ENCODE data around the gene CIC. TPM values are rescaled to one million over a fixed set of nuclear protein-coding genes. Genes with fewer than 3 reads are reported as not detected.

CIC gene
- total RNA-seq, 4 donors from 2014 or later = 57.8 to 90.0 (median 59.0) TPM

DNA sequence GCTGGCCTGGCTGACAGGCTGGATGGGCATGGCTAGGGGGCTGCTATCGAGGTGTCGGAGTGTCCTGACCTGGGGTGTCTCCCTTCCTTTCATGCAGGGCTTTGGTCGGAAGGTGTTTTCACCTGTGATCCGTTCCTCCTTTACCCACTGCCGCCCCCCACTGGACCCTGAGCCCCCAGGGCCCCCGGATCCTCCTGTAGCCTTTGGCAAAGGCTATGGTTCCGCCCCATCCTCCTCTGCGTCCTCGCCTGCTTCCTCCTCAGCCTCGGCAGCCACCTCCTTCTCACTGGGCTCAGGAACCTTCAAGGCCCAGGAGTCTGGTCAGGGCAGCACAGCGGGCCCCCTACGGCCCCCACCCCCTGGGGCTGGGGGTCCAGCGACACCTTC is 21.1 kb downstream of the CIC start:
- 84 to 85% methylated on average over 13 of the region's 13 CpGs for WGBS, 2 donors
- no peak for TF ChIP-seq POLR2A (IDR thresholded peaks at IDR 0.05)
- TF ChIP-seq, protein P1, sequence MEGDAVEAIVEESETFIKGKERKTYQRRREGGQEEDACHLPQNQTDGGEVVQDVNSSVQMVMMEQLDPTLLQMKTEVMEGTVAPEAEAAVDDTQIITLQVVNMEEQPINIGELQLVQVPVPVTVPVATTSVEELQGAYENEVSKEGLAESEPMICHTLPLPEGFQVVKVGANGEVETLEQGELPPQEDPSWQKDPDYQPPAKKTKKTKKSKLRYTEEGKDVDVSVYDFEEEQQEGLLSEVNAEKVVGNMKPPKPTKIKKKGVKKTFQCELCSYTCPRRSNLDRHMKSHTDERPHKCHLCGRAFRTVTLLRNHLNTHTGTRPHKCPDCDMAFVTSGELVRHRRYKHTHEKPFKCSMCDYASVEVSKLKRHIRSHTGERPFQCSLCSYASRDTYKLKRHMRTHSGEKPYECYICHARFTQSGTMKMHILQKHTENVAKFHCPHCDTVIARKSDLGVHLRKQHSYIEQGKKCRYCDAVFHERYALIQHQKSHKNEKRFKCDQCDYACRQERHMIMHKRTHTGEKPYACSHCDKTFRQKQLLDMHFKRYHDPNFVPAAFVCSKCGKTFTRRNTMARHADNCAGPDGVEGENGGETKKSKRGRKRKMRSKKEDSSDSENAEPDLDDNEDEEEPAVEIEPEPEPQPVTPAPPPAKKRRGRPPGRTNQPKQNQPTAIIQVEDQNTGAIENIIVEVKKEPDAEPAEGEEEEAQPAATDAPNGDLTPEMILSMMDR (IDR thresholded peaks at IDR 0.05) = no peak
- DNase-seq (ENCODE audit: low spot score in 2 of 2) = no peak
- H3K4me3 ChIP-seq (ENCODE audit: low read depth, poor library complexity, severe bottlenecking) = no peak overlapping the region
- intact Hi-C loops (cut with DNase I; ENCODE audit: low total_unique reads) = loop anchor here (10.0 kb wide), 1 partner anchor 45 kb away; the partner anchor contains the start of gene GSK3A

DNA sequence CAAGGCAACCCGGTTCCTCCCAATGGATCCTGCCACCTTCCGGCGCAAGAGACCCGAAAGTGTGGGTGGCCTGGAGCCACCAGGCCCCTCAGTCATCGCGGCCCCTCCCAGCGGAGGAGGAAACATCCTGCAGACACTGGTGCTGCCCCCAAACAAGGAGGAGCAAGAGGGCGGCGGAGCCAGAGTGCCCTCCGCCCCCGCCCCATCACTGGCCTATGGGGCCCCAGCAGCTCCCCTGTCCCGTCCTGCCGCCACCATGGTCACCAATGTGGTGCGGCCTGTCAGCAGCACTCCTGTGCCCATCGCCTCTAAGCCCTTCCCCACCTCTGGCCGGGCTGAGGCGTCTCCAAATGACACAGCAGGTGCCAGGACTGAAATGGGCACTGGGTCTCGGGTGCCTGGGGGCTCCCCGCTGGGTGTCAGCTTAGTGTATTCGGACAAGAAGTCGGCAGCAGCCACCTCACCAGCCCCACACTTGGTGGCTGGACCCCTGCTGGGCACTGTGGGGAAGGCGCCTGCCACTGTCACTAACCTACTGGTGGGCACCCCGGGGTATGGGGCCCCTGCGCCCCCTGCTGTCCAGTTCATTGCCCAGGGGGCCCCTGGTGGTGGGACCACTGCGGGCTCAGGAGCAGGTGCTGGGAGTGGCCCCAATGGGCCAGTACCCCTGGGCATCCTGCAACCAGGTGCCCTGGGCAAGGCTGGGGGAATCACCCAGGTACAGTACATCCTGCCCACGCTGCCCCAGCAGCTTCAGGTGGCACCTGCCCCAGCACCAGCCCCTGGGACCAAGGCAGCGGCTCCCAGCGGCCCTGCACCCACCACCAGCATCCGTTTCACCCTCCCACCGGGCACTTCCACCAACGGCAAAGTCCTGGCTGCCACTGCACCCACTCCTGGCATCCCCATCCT is 21.7 kb downstream of the CIC start:
- H3K4me3 ChIP-seq (ENCODE audit: low read depth, poor library complexity, severe bottlenecking) = no peak overlapping the region
- DNase-seq (ENCODE audit: low spot score in 2 of 2) = no peak
- intact Hi-C loops (cut with DNase I; ENCODE audit: low total_unique reads) = loop anchor here (10.0 kb wide), 1 partner anchor 46 kb away; the partner anchor contains the start of gene GSK3A
- TF ChIP-seq POLR2A (IDR thresholded peaks at IDR 0.05) = no peak
- 83 to 93% methylated on average over 18 to 22 of the region's 31 CpGs for WGBS, 2 donors

DNA sequence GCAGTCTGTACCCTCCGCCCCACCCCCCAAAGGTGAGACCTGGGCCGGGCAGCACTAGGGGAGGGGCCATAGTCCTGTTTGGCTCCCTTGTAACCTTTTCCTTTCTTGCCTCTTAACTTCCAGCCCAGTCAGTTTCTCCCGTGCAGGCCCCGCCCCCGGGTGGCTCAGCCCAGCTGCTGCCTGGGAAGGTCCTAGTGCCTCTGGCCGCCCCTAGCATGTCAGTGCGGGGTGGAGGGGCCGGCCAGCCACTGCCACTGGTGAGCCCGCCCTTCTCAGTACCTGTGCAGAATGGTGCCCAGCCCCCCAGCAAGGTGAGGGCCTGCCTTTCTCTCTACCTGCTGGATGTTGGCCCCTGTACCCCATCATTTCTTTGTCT is 22.4 kb downstream of the CIC start:
- TF ChIP-seq, protein P1 (IDR thresholded peaks at IDR 0.05) = no peak
- TF ChIP-seq POLR2A (IDR thresholded peaks at IDR 0.05) = no peak
- intact Hi-C loops (cut with DNase I; ENCODE audit: low total_unique reads) = loop anchor here (10.0 kb wide), 1 partner anchor 47 kb away; the partner anchor contains the start of gene GSK3A
- 56 to 60% methylated on average over 9 of the region's 9 CpGs for WGBS, 2 donors
- no peak for DNase-seq (ENCODE audit: low spot score in 2 of 2)
- no peak overlapping the region for H3K4me3 ChIP-seq (ENCODE audit: low read depth, poor library complexity, severe bottlenecking)

DNA sequence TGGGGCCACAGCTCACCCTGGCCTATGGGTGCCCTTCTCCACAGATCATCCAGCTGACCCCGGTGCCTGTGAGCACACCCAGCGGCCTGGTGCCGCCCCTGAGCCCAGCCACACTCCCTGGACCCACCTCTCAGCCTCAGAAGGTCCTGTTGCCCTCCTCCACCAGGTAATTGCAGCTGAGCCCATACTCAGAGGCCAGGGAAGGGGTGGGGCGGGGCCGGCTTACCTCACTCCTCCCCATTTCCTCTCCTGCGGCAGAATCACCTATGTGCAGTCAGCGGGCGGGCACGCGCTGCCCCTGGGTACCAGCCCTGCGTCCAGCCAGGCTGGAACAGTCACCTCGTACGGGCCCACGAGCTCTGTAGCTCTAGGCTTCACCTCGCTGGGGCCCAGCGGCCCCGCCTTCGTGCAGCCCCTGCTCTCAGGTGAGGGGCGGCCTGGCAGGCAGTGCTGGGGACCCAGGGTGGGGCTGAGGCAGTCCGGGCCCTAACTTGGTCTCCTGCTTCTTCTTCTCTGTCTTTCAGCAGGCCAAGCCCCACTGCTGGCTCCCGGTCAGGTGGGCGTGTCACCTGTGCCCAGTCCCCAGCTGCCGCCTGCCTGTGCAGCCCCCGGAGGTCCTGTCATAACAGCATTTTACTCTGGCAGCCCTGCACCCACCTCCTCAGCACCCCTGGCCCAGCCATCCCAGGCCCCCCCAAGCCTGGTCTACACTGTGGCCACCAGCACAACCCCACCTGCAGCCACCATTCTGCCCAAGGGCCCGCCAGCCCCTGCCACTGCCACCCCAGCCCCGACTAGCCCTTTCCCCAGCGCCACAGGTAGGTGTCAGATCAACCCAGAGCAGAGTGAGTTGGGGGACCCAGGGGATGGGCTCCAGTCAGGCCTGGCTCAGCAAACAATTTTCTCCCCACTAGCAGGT is 23.2 kb downstream of the CIC start:
- DNase-seq (ENCODE audit: low spot score in 2 of 2) = no peak
- WGBS, 2 donors = 78 to 84% methylated on average over 16 to 27 of the region's 27 CpGs
- no peak for TF ChIP-seq POLR2A (IDR thresholded peaks at IDR 0.05)
- TF ChIP-seq, protein P1 (IDR thresholded peaks at IDR 0.05) = no peak
- intact Hi-C loops (cut with DNase I; ENCODE audit: low total_unique reads) = loop anchor here (10.0 kb wide), 1 partner anchor 48 kb away; the partner anchor contains the start of gene GSK3A
- no peak overlapping the region for H3K4me3 ChIP-seq (ENCODE audit: low read depth, poor library complexity, severe bottlenecking)

DNA sequence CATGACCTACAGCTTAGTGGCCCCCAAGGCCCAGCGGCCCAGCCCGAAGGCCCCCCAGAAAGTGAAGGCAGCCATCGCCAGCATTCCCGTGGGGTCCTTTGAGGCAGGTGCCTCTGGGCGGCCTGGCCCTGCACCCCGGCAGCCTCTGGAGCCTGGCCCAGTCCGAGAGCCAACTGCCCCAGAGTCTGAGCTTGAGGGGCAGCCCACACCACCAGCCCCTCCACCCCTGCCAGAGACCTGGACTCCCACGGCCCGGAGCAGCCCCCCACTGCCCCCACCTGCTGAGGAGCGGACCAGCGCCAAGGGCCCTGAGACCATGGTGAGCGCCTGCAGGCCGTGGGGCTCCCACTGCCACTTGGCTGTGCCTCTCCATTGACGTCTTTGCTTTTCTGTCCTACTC is 23.9 kb downstream of the CIC start:
- WGBS, 2 donors = 89 to 95% methylated on average over 10 to 14 of the region's 14 CpGs
- no peak overlapping the region for H3K4me3 ChIP-seq (ENCODE audit: low read depth, poor library complexity, severe bottlenecking)
- TF ChIP-seq POLR2A (IDR thresholded peaks at IDR 0.05) = no peak
- TF ChIP-seq, protein P1 (IDR thresholded peaks at IDR 0.05) = no peak
- no peak for DNase-seq (ENCODE audit: low spot score in 2 of 2)
- intact Hi-C loops (cut with DNase I; ENCODE audit: low total_unique reads) = loop anchor here (10.0 kb wide), 1 partner anchor 48 kb away; the partner anchor contains the start of gene GSK3A

Data from lower leg skin (tissue), 4 donors.